SIG-M5 treated with dmso at 0.1 percent for 504 hours (cell line): ENCODE measurements around the gene TMC2.

ENCODE experiments used
- DNase-seq: peaks from one replicate; lab custom pipeline; 2025; ENCODE audit not compliant: unreplicated experiment; lab: John Stamatoyannopoulos, UW

TMC2 gene

GRCh38 chr20:2564406-2564805 lies 28.0 kb downstream of the TMC2 start:
- no peak for DNase-seq

GRCh38 chr20:2575682-2576081 lies 39.3 kb downstream of the TMC2 start:
- DNase-seq, result no peak

- no peak for DNase-seq
Measured at GRCh38 chr20:2576317-2576727, 39.9 kb downstream of the TMC2 start.

- DNase-seq, result peak; percentile 4
Measured at GRCh38 chr20:2578475-2579192, 42.3 kb downstream of the TMC2 start.

GRCh38 chr20:2585811-2586210 lies 49.4 kb downstream of the TMC2 start:
- no peak for DNase-seq

- DNase-seq, result no peak
Measured at GRCh38 chr20:2593756-2594155, 57.4 kb downstream of the TMC2 start.

- no peak for DNase-seq
Measured at GRCh38 chr20:2595076-2595475, 58.7 kb downstream of the TMC2 start.

GRCh38 chr20:2596673-2597279 lies 60.4 kb downstream of the TMC2 start:
- DNase-seq, result peak; percentile 4

- no peak for DNase-seq
Measured at GRCh38 chr20:2599288-2600006, 63.1 kb downstream of the TMC2 start.

- DNase-seq, result peak; percentile 3
Measured at GRCh38 chr20:2602046-2602735, 65.8 kb downstream of the TMC2 start.

GRCh38 chr20:2602746-2603145 lies 66.4 kb downstream of the TMC2 start:
- DNase-seq, result no peak

GRCh38 chr20:2603816-2604505 lies 67.6 kb downstream of the TMC2 start:
- DNase-seq, result no peak

- no peak for DNase-seq
Measured at GRCh38 chr20:2604506-2604835, 68.1 kb downstream of the TMC2 start.

- no peak for DNase-seq
Measured at GRCh38 chr20:2606507-2607006, 70.2 kb downstream of the TMC2 start.

GRCh38 chr20:2610326-2610725 lies 74.0 kb downstream of the TMC2 start:
- DNase-seq, result no peak

GRCh38 chr20:2610941-2611720 lies 74.8 kb downstream of the TMC2 start:
- DNase-seq, result no peak

GRCh38 chr20:2612073-2612472 lies 75.7 kb downstream of the TMC2 start:
- no peak for DNase-seq

GRCh38 chr20:2616634-2617033 lies 80.3 kb downstream of the TMC2 start:
- no peak for DNase-seq

- no peak for DNase-seq
Measured at GRCh38 chr20:2617099-2617714, 80.8 kb downstream of the TMC2 start.

- DNase-seq, result no peak
Measured at GRCh38 chr20:2618815-2619214, 82.4 kb downstream of the TMC2 start.
